ENCODE results near the gene ENGASE.

The ENGASE gene

DNA sequence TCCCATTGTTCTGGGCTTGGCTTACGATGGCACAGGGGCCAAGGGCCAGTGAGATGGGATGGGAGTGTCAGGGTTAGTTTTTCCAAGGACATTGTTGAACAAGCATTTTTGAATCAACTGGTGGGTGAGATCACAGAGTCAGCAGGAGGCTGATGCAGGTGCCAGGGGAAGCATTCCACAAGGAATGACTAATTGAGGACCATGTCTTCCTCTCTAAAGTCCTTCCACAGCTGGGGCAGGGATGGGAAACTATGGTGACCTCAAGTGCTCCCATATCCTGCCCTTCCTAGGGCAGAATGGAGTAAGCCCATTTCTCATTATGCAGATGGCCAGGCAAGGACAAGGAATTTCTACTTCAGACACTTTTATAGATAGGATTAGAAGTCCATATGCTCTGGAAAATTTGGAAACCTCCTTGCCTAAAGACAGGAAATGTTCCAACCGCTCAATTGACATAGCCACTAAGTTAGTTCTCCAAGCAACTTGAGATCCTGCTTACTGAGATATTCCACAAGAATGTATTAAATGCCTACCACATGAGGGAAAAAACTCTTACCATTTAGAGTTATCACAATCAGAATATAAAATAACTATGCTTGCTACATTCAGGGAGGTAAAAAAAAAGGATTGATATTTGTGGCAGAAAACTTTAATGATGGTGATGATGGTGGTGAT is 21.2 kb upstream of the ENGASE start:
- TF ChIP-seq, protein P1, sequence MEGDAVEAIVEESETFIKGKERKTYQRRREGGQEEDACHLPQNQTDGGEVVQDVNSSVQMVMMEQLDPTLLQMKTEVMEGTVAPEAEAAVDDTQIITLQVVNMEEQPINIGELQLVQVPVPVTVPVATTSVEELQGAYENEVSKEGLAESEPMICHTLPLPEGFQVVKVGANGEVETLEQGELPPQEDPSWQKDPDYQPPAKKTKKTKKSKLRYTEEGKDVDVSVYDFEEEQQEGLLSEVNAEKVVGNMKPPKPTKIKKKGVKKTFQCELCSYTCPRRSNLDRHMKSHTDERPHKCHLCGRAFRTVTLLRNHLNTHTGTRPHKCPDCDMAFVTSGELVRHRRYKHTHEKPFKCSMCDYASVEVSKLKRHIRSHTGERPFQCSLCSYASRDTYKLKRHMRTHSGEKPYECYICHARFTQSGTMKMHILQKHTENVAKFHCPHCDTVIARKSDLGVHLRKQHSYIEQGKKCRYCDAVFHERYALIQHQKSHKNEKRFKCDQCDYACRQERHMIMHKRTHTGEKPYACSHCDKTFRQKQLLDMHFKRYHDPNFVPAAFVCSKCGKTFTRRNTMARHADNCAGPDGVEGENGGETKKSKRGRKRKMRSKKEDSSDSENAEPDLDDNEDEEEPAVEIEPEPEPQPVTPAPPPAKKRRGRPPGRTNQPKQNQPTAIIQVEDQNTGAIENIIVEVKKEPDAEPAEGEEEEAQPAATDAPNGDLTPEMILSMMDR (IDR thresholded peaks at IDR 0.05; ENCODE audit: borderline replicate concordance, control extremely low read depth, extremely low read depth, insufficient read depth, missing control alignments) = no peak
- in situ Hi-C loops (cut with MboI; ENCODE audit: low sequenced_read_pairs, unreplicated experiment) = no loop called here
- DNase-seq (ENCODE audit: low spot score) = no peak

DNA sequence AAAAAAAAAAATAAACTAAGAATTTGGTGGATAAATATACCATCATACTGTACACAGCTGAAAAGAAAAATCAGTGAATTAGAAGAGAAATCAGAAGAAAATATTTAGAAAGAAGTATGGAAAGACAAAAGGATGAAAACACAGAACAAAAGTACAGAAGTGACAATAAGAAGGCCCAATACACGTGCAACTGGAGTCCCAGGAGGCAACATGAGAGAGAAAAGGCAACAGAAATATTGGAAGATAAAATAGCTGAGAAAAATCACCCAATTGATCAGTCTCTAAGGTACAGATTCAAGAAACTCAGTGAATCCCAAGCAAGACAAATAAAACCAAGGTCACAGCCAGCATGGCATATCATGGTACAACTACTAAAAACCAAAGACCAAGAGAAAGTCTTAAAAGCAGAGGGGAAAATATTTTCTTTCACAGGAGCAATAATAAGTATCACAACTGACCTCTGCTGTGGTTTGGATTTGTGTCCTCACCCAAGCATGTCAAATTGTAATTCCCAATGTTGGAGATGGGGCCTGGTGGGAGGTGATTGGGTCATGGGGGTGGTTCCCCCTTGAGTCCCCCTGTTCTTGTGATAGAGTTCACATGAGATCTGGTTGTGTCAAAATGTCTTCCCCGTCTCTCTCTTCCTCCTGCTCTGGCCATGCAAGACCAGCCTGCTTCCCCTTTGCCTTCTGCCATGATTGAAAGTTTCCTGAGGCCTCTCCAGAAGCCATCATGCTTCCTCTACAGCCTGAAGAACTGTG is 20.2 kb upstream of the ENGASE start:
- TF ChIP-seq, protein P1 (IDR thresholded peaks at IDR 0.05; ENCODE audit: borderline replicate concordance, control extremely low read depth, extremely low read depth, insufficient read depth, missing control alignments) = no peak
- no peak for DNase-seq (ENCODE audit: low spot score)
- in situ Hi-C loops (cut with MboI; ENCODE audit: low sequenced_read_pairs, unreplicated experiment) = no loop called here

DNA sequence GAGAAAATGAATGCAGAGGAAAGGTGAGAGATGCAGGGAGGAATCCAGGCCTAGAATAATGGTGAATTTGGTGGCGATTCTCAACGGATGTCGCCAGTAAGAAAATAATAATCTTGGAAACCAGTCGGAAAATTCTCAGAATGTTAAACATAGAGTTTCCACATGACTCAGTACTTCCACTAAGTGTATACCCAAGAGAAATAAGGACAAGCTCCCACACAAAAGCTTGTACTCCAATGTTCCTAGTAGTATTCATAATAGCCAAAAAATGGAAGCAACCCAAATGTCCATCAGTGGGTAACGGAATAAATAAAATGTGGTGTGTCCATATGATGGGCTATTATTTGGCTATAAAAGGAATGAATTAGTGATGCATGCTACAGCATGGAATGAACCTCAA is 19.4 kb upstream of the ENGASE start:
- TF ChIP-seq, protein P1 (IDR thresholded peaks at IDR 0.05; ENCODE audit: borderline replicate concordance, control extremely low read depth, extremely low read depth, insufficient read depth, missing control alignments) = no peak
- DNase-seq (ENCODE audit: low spot score) = no peak
- in situ Hi-C loops (cut with MboI; ENCODE audit: low sequenced_read_pairs, unreplicated experiment) = no loop called here

DNA sequence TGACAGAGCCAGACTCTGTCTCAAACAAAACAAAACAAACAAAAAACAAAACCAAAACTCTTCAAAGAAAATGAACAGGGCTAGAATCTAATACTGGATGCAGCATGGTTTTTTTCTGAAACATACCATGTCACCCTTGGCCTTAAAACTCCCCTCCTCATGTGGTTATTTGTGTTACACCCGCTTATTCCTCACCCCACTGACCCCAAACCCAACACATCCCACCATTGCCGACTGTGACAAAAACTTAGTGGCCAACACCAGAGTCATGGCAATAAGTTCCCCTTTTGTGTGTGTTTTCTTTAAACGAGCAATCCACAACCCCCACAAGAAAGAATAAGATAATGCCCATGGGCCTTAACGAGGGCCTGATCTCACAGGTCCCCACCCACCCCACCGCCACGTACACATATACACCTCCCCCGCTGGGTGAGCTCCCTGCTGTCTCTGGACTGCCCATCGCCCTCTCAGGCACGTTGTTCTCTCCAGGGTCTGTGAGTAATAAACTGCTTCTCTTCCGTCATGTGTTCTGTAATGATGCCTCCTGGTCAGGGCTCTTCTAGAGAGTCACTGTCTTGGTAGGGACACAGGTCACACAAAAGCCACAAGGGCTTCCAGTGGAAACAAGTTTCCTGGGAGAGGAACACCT is 16.8 kb upstream of the ENGASE start:
- no peak for DNase-seq (ENCODE audit: low spot score)
- TF ChIP-seq, protein P1 (IDR thresholded peaks at IDR 0.05; ENCODE audit: borderline replicate concordance, control extremely low read depth, extremely low read depth, insufficient read depth, missing control alignments) = no peak
- in situ Hi-C loops (cut with MboI; ENCODE audit: low sequenced_read_pairs, unreplicated experiment) = no loop called here

DNA sequence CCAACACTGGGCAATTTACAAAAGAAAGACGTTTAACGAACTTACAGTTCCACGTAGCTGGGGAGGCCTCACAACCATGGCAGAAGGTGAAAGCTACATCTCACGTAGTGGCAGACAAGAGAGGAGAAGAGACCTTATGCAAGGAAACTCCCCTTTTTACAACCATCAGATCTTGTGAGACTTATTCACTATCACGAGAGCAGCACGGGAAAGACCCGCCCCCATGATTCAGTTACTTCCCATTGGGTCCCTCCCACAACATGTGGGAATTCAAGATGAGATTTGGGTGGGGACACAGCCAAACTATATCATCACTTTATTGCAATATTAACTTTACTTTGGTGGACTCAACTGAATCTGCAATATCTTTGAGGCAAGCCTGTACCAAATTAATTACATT is 11.9 kb upstream of the ENGASE start:
- DNase-seq (ENCODE audit: low spot score) = no peak
- TF ChIP-seq, protein P1 (IDR thresholded peaks at IDR 0.05; ENCODE audit: borderline replicate concordance, control extremely low read depth, extremely low read depth, insufficient read depth, missing control alignments) = no peak

DNA sequence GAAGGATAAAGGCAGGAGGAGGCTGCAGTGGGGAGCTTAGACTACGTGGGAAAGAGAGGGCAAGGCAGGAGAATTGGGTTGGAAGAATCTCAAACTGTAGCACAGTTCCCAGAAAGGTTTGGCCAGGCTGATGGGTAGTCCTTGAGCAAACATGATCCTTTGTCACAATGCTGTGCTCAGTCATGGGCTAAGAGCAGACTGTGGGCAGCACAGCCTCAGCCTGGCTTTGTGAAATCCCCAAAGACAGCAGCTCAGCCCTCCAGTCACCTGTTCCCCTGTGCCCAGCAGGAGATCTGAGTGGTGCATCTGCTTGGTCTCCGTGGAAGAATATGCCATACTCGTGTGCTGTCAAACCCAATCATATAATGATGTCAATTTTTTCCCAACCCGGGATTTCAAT is 10.6 kb upstream of the ENGASE start:
- in situ Hi-C loops (cut with MboI; ENCODE audit: low sequenced_read_pairs, unreplicated experiment) = no loop called here
- no peak for DNase-seq (ENCODE audit: low spot score)
- TF ChIP-seq, protein P1 (IDR thresholded peaks at IDR 0.05; ENCODE audit: borderline replicate concordance, control extremely low read depth, extremely low read depth, insufficient read depth, missing control alignments) = no peak

More for the DNA sequence above, 11.9 kb upstream of the ENGASE start:
- in situ Hi-C loops (cut with MboI; ENCODE audit: low sequenced_read_pairs, unreplicated experiment) = no loop called here

Data from GM13976 (cell line).